ENCODE data around the gene FN1. TPM values are rescaled to one million over a fixed set of nuclear protein-coding genes. Genes with fewer than 3 reads are reported as not detected.

The FN1 gene
- total RNA-seq, 1 experiment from 2014 or later: 1,570 TPM

- TF ChIP-seq, protein P1, sequence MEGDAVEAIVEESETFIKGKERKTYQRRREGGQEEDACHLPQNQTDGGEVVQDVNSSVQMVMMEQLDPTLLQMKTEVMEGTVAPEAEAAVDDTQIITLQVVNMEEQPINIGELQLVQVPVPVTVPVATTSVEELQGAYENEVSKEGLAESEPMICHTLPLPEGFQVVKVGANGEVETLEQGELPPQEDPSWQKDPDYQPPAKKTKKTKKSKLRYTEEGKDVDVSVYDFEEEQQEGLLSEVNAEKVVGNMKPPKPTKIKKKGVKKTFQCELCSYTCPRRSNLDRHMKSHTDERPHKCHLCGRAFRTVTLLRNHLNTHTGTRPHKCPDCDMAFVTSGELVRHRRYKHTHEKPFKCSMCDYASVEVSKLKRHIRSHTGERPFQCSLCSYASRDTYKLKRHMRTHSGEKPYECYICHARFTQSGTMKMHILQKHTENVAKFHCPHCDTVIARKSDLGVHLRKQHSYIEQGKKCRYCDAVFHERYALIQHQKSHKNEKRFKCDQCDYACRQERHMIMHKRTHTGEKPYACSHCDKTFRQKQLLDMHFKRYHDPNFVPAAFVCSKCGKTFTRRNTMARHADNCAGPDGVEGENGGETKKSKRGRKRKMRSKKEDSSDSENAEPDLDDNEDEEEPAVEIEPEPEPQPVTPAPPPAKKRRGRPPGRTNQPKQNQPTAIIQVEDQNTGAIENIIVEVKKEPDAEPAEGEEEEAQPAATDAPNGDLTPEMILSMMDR (conservative IDR thresholded peaks at IDR 0.05; ENCODE audit: low read depth, low read length): no peak
- no peak for TF ChIP-seq EZH2 (IDR thresholded peaks at IDR 0.05; ENCODE audit: borderline replicate concordance, low read depth, low read length, poor library complexity, severe bottlenecking)
- no peaks in the 10 kb centered on the region for H3K36me3 ChIP-seq (ENCODE audit: insufficient read depth, low read length, poor library complexity, severe bottlenecking)
These were observed 14.5 kb upstream of the FN1 start for GRCh38 chr2:215450188-215451011.

DNA sequence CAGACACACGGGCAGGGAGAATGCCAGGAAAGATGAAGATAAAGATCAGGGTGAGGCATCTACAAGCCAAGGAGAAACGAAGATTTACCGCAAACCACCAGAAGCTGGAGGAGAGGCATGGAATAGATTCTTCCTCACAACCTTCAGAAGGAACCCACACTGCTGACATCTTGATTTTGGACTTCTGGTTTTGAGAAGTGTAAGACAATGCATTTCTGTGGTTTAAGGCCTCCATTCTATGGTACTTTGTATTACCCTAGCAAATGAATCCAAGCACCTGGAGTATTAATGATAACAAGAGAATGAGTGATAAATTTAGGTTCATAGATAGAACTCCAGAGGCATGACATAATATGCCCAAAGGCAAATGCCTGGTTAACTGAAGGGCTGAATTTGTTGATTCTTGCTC, 11.8 kb upstream of the FN1 start:
- no peaks in the 10 kb centered on the region for H3K36me3 ChIP-seq (ENCODE audit: insufficient read depth, low read length, poor library complexity, severe bottlenecking)
- H3K4me3 ChIP-seq (ENCODE audit: low read depth, low read length, poor library complexity, severe bottlenecking): no peak overlapping the region
- no peak for DNase-seq (ENCODE audit: low spot score)
- no peaks in the 10 kb centered on the region for H3K4me1 ChIP-seq (ENCODE audit: insufficient read depth, low read length, poor library complexity, severe bottlenecking)
- ChIA-PET CTCF (no interaction called here), POLR2A (ENCODE audit: low non-redundant PET) (no interaction called here)
- no peak for TF ChIP-seq EZH2 (IDR thresholded peaks at IDR 0.05; ENCODE audit: borderline replicate concordance, low read depth, low read length, poor library complexity, severe bottlenecking)
- TF ChIP-seq, protein P1 (conservative IDR thresholded peaks at IDR 0.05; ENCODE audit: low read depth, low read length): no peak
- no peak overlapping the region for H3K27ac ChIP-seq (ENCODE audit: low read depth, low read length, poor library complexity, severe bottlenecking)
- no peaks in the 10 kb centered on the region for H3K27me3 ChIP-seq (replicated peaks; ENCODE audit: insufficient read depth, low read depth, low read length, poor library complexity)
- H3K9me3 ChIP-seq (ENCODE audit: low read depth, low read length, poor library complexity, severe bottlenecking): no peaks in the 10 kb centered on the region
- intact Hi-C loops (cut with micrococcal nuclease; ENCODE audit: unreplicated experiment): no loop called here
- no TSS peak for BruUV-seq (replicated peaks)

More at GRCh38 chr2:215450188-215451011, 14.5 kb upstream of the FN1 start:
- no TSS peak for BruUV-seq (replicated peaks)
- H3K4me3 ChIP-seq (ENCODE audit: low read depth, low read length, poor library complexity, severe bottlenecking): no peak overlapping the region
- ChIA-PET CTCF (no interaction called here), POLR2A (ENCODE audit: low non-redundant PET) (no interaction called here)
- intact Hi-C loops (cut with micrococcal nuclease; ENCODE audit: unreplicated experiment): loop anchor here (5.0 to 10.0 kb wide), 4 partner anchors 224 to 472 kb away; no protein-coding TSS in a partner anchor
- DNase-seq (ENCODE audit: low spot score): no peak
- peaks cover 14% of the 10 kb centered on the region for H3K4me1 ChIP-seq (ENCODE audit: insufficient read depth, low read length, poor library complexity, severe bottlenecking)
- H3K27ac ChIP-seq (ENCODE audit: low read depth, low read length, poor library complexity, severe bottlenecking): no peak overlapping the region
- no peaks in the 10 kb centered on the region for H3K27me3 ChIP-seq (replicated peaks; ENCODE audit: insufficient read depth, low read depth, low read length, poor library complexity)
- no peaks in the 10 kb centered on the region for H3K9me3 ChIP-seq (ENCODE audit: low read depth, low read length, poor library complexity, severe bottlenecking)

- H3K27ac ChIP-seq (ENCODE audit: low read depth, low read length, poor library complexity, severe bottlenecking): no peak overlapping the region
- H3K36me3 ChIP-seq (ENCODE audit: insufficient read depth, low read length, poor library complexity, severe bottlenecking): no peaks in the 10 kb centered on the region
- CTCF ChIA-PET: no interaction called here
- no TSS peak for BruUV-seq (replicated peaks)
- TF ChIP-seq EZH2 (IDR thresholded peaks at IDR 0.05; ENCODE audit: borderline replicate concordance, low read depth, low read length, poor library complexity, severe bottlenecking): no peak
- TF ChIP-seq, protein P1 (conservative IDR thresholded peaks at IDR 0.05; ENCODE audit: low read depth, low read length): no peak
- no peaks in the 10 kb centered on the region for H3K9me3 ChIP-seq (ENCODE audit: low read depth, low read length, poor library complexity, severe bottlenecking)
- intact Hi-C loops (cut with micrococcal nuclease; ENCODE audit: unreplicated experiment): no loop called here
- H3K4me1 ChIP-seq (ENCODE audit: insufficient read depth, low read length, poor library complexity, severe bottlenecking): no peaks in the 10 kb centered on the region
- no peak overlapping the region for H3K4me3 ChIP-seq (ENCODE audit: low read depth, low read length, poor library complexity, severe bottlenecking)
- no peak for DNase-seq (ENCODE audit: low spot score)
- POLR2A ChIA-PET (ENCODE audit: low non-redundant PET): no interaction called here
- H3K27me3 ChIP-seq (replicated peaks; ENCODE audit: insufficient read depth, low read depth, low read length, poor library complexity): no peaks in the 10 kb centered on the region
These were observed 11.2 kb upstream of the FN1 start for GRCh38 chr2:215447056-215447455.
